HG03064 (cell line): ENCODE measurements around the gene SPX.
A peak's percentile ranks its signal among the peaks of the same experiment; 100 is the strongest.

Source experiments
- ATAC-seq: cut with Tn5 transposase; IDR thresholded peaks from one replicate; pipeline ENCODE4 v1.9.1; 2021; ENCODE audit warnings: low read depth; ENCODE audit not compliant: unreplicated experiment

SPX gene

DNA sequence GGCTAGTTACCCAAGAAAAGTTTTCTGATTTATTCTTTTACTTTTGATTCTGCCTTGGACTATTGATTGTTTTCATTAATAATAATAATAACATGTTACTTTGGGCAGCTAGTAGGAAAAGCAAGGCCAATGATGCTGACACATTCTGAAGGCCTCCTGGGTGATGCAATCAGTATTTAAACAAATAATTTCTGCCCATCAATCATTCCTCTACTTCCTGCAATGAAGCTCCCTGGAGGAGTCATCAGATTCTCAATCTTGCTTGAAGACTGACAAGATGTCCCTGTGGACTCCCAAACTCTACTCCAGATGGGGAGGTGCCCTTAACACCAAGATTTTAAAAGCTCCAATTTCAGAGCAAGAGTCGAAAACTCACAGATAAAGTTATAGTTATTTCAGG lies at the start of gene SPX:
Gene SPX (plus strand): TSS at position 244 of the 400 bp plus-strand sequence. CDS start 177 bp downstream, outside the sequence.
- no peak for ATAC-seq

GRCh38 chr12:21476949-21477348 lies 49.1 kb upstream of the SPX start:
- ATAC-seq: no peak

GRCh38 chr12:21478756-21479455 lies 47.2 kb upstream of the SPX start:
- ATAC-seq: no peak

DNA sequence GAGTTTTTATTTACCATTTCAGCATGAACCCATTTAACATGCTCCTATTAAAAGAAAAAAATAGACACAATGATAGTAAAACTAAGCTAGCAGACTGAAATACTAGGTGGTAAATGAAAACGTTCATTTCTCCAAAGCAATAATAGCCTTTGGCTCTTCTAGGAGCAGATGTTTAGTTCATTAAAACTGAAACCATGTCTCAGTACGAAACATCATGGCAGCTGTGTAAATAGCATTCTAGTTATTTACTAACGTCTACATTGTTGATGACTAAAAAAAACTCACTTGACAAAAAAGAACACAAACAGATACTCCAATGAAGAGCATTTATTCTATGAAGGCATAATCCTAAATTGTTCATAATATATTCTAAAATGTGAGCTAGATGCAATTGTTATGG lies 42.6 kb upstream of the SPX start:
- no peak for ATAC-seq

DNA sequence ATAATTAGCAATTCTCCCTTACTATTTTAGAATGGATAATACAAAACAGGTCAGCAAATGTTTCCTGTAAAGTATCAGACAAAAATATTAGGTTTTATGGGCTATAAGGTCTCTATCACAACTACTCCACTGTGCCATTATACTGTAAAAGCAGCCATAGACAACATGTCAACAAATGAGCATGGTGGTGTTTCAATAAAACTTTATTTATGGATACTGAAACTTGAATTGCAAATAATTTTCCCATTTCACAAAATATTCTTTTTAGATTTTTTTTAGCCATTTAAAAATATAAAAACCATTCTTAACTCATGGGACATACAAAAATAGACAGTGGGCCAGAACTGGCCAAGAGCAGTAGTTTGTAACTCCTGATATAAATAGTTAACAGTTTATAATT lies 40.1 kb upstream of the SPX start:
- no peak for ATAC-seq

DNA sequence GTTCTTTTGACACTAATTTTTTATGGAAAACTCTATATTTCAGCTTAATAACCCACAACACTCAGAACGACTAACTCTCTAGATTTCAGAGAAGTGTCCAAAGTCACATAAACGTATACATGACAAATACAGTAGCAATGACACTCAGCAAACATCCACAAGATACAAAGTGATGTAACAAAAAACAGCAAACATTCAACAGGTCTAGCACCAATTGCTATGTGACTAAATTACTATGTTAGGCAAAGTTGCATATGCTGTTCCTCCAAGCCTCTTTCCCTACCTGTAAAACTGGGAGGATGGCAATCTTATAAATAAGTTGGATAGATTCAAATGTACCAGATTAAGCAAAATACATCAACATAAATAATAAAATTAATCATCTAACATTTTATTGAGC lies 26.3 kb upstream of the SPX start:
- no peak for ATAC-seq

- ATAC-seq: peak; percentile 2
Observed at GRCh38 chr12:21500786-21501257, 25.3 kb upstream of the SPX start.

- ATAC-seq: peak; percentile 98
Observed at GRCh38 chr12:21501258-21502163, 24.6 kb upstream of the SPX start, which contains the start of the genes GOLT1B and RECQL. Gene GOLT1B, plus strand, starts transcription at chr12:21501789. Its CDS starts 135 bp downstream, at chr12:21501924. Gene RECQL, minus strand, starts transcription at chr12:21501635. Its CDS starts 2,065 bp downstream, at chr12:21499570.

- ATAC-seq: peak; percentile 3
Observed at GRCh38 chr12:21502164-21502496, 24.0 kb upstream of the SPX start.

DNA sequence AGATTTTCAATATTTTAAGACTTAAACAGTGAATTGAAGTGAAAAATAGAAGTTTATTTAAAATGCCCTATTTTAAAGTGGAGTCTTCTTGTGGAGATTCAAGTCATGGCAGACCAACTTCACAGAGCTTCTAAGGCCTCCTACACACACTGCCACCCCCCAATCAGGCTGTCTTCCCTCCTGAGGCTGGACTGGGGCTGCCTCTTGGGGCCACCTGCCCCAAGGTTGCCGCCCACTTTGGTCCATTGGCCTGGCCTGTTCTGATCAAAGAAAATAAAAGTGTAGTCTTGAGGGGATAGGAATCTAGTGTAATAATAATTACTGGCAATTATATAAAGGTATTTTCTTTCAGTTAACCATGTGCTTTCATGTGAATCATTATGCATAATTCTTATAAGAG lies 23.2 kb upstream of the SPX start:
- ATAC-seq: no peak

GRCh38 chr12:21505888-21506287 lies 20.2 kb upstream of the SPX start:
- no peak for ATAC-seq

GRCh38 chr12:21507849-21508248 lies 18.2 kb upstream of the SPX start:
- ATAC-seq: no peak

DNA sequence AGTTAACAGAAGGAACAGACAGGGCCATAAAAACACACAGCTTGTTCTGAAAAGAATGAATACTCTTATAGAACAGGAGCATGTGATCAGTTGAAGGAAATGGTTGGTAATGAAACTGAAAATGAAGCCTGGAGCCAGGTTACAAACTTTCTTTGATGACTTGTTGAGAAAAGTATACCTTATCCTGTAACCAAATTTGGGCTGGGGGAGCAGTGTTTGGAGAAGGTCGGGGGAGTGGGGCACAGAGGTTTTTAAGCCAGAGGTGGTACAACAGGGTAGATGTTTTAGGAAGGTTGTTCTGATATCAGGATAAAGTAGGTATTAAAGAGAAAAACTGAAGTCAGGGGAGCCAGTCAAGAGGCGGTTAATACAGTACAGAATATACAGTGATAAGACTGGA lies 16.3 kb upstream of the SPX start:
- ATAC-seq: no peak

DNA sequence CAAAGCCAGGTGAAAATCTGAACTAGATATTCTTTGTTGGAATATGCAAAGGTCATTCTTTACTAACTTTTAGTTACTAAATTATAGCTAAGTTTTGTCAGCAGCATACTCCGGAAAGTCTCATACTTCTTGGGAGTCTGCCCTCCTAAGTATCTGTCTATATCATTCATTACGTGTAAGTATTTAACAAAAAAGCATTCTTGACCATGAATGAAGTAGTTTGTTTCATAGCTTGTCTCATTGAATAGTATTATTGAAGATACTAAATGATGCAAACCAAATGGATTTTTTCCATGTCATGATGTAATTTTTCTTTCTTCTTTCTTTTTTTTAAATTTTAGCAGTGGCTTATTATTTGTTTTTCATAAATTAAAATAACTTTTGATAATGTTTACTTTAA lies 9.8 kb upstream of the SPX start:
- ATAC-seq: no peak

DNA sequence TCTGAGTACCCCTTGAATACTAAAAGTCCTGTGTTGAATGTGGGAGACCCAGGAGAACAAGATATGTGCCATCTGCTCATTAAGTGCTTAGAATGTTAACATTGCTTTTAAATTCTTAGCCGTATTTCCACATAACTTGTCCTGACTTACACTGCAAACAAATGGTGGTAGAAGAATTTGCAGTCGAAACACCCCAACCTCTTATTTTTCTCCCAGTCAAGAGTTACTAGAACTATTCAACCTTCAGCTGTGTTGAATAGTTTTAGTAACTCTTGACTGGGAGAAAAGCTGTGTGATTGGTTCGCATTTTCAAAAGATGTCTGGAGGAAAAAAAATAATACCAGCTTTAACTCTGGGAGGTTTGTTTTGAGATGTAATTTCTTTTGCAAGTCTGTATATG lies 7.6 kb upstream of the SPX start:
- ATAC-seq: no peak

DNA sequence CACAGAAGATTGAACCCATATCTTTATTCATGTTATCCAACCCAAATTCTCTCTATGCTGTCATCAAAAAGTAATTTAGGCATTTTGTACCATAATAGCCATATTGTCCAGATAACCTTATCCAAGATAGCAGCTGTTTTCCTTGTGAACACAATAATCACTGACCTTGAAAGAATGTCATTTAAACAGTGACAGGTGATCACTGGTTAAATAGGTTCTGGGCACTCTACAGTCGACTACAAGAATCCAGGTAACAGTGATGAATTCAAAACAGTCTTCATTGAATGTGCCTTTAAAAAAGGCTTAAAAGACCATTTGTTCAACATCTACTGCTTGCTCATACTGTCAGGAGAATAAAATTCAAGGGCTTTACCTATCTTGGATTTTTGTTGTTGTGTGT lies 4.6 kb upstream of the SPX start:
- ATAC-seq: no peak

DNA sequence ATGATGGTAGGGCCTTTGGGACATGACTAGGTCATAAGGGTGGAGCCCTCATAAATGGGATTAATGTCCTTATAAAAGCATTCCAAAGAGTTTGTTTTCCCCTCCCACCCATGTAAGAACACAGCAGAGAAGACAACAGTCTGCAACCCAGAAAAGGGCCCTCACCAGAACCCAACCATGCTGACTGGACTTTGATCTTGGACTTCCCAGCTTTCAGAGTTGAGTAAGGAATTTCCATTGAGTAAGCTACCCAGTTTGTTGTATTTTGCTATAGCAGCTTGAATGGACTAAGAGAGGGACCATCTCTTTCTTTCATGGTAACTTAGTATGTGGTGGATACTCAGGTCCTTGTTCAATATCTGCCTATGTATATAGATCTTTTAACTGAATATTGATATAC lies 2.9 kb upstream of the SPX start:
- no peak for ATAC-seq

GRCh38 chr12:21526721-21527345 lies 737 bp downstream of the SPX start:
- no peak for ATAC-seq

DNA sequence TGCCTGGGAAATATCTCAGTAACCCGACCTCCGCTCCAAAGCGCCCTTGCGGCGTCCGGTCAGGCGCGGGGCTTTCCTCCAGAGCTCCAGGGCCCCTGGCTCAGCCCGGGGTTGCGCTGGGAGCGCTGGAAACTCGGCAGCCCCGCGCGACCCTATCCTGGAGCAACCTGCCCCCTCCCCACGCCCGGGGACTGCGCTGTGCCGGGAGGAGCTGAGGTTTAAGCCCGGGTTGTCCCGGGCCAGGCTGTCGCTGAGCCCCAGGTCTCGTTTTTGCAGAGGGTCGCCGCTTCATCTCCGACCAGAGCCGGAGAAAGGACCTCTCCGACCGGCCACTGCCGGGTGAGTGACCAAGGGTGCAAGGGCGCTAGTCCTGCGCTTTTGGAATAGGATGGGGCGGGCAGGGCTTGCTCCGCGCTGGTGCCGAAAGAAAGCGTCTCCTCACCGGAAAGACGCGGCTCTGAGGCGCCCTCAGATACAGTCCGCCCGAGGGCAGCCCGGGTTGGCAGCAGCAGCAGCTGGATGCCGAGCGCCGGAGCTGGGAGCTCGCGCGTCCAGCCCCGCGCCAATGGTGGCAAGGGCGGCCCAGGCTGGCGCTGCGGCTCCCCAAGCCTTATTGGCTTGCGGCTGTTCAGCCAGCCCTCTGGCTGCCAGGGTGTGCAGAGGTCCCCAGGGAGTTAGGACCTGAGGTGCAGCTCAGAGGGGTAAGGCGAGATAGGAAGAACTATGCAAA lies 1.5 kb downstream of the SPX start:
- ATAC-seq: peak; percentile 95

DNA sequence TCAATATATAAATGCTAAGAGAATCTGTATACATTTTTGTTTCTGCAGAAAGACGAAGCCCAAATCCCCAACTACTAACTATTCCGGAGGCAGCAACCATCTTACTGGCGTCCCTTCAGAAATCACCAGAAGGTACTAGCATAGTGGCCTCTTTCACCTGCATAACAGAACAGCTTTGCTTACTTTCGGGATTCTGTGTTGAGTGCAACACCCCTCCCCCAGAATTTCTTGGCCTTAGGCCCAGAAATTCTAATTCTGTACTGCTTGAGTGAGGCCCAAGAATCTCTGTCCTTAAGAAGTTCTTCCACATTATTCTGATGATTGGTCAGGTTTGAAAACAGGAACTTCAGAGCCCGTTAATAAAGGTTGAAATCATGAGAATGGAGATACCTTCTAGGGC lies 2.9 kb downstream of the SPX start:
- ATAC-seq: no peak

DNA sequence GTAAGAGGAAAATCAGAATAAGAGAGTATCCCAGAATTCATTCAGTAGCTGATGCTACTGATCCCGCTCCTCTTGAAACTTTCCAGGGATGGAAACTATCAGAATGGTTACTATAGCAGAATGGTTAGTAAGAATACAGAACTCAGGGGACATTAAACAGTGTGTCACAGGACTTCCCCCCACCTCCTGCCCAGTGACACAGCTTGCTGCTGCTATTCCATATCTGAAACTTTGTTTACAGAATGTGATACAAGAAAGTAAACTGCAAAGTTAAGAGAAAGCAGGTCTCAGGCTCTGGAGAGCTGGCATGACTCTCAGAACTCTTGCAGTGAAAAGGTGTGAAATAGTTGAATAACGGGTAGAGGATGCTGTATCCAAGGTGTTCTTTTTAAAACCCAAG lies 3.4 kb downstream of the SPX start:
- ATAC-seq: no peak
